Esophagus (tissue), 2 donors: Measurements from ENCODE around the gene PSMB8. TPM values are rescaled to one million over a fixed set of nuclear protein-coding genes. Genes with fewer than 3 reads are reported as not detected.
A peak's percentile ranks its signal among the peaks of the same experiment; 100 is the strongest.

Experiments
- H3K27ac ChIP-seq, 2 donors: one replicate each; pipeline ENCODE4 v1.5.1; 2013; ENCODE audit warnings: low read depth in 2 of 2, mild to moderate bottlenecking in 2 of 2, inconsistent platforms in 1 of 2, low read length in 1 of 2, moderate library complexity in 1 of 2
- H3K27me3 ChIP-seq, 2 donors: one replicate each; pipeline ENCODE4 v1.6.1; 2013; ENCODE audit warnings: low read length in 2 of 2, control low read depth in 1 of 2, mild to moderate bottlenecking in 1 of 2; ENCODE audit not compliant: insufficient read depth in 2 of 2, control insufficient read depth in 1 of 2
- H3K36me3 ChIP-seq, 2 donors: one replicate each; pipeline ENCODE4 v1.6.1; 2013; ENCODE audit warnings: low read length in 1 of 2; ENCODE audit not compliant: control insufficient read depth in 2 of 2, insufficient read depth in 2 of 2
- H3K4me1 ChIP-seq, 2 donors: one replicate each; pipeline ENCODE4 v1.6.1; 2013; ENCODE audit warnings: low read length in 1 of 2; ENCODE audit not compliant: control insufficient read depth in 2 of 2, insufficient read depth in 2 of 2
- H3K4me3 ChIP-seq, 2 donors: one replicate each; pipeline ENCODE4 v1.5.1; 2013; ENCODE audit warnings: low read length in 2 of 2, mild to moderate bottlenecking in 2 of 2, low read depth in 1 of 2, moderate library complexity in 1 of 2
- H3K9me3 ChIP-seq, 2 donors: one replicate each; pipeline ENCODE4 v1.6.1; 2013; ENCODE audit warnings: mild to moderate bottlenecking in 2 of 2, low read depth in 1 of 2, low read length in 1 of 2, moderate library complexity in 1 of 2; ENCODE audit not compliant: control insufficient read depth in 2 of 2, insufficient read depth in 1 of 2
- WGBS, 2 donors: extraction: QIAGEN DNeasy Blood & Tissue Kit; methylation state at CpG; one replicate each; pipeline ENCODE4 v1.1.7; 2013; 5-methylcytosine and 5-hydroxymethylcytosine counted together
- polyA plus RNA-seq, 2 donors: library from polyadenylated mRNA; stranded (reverse); fragments of 200-250 nt; gene quantifications; one replicate each; pipeline ENCODE4 v1.2.3, GENCODE V29; 2013
- donor health status: healthy with polysubstance abuse.
- donor health status: Bipolar disorder and iron deficiency.

The PSMB8 gene
- polyA plus RNA-seq, 2 donors = 63.1 to 66.9 TPM

- Histone ChIP-seq H3K27ac (no peak overlapping the region), H3K27me3 (no peaks in the 10 kb centered on the region), H3K4me1 (peaks cover 2 to 12% of the 10 kb centered on the region in 2 donors), H3K4me3 (no peak overlapping the region), H3K36me3 (peaks cover 4 to 14% of the 10 kb centered on the region in 2 donors), H3K9me3 (no peaks in the 10 kb centered on the region)
- WGBS, 2 donors = 80 to 82% methylated on average over 9 of the region's 9 CpGs
These were observed 3.1 kb downstream of the PSMB8 start for GRCh38 chr6:32840604-32841246.

- no peak overlapping the region for H3K4me3 ChIP-seq
- H3K27me3 ChIP-seq = no peaks in the 10 kb centered on the region
- H3K4me1 ChIP-seq = peaks cover 2 to 12% of the 10 kb centered on the region in 2 donors
- 86 to 87% methylated on average over 15 of the region's 15 CpGs for WGBS, 2 donors
- no peak overlapping the region for H3K27ac ChIP-seq
- peaks cover 0 to 20% of the 10 kb centered on the region in 2 donors for H3K36me3 ChIP-seq
- no peaks in the 10 kb centered on the region for H3K9me3 ChIP-seq
These were observed 4.5 kb downstream of the PSMB8 start for GRCh38 chr6:32839356-32839755.

- H3K27ac ChIP-seq = peak within 1 kb of the TSS; percentile 96 to 99
- H3K36me3 ChIP-seq = peaks cover 0 to 20% of the 10 kb centered on the region in 2 donors
- H3K4me3 ChIP-seq = peak within 1 kb of the TSS; percentile 79 to 81
- H3K9me3 ChIP-seq = no peaks in the 10 kb centered on the region
- WGBS, 2 donors = 0% methylated on average over 57 of the region's 57 CpGs
- H3K4me1 ChIP-seq = peaks cover 2 to 12% of the 10 kb centered on the region in 2 donors
- no peaks in the 10 kb centered on the region for H3K27me3 ChIP-seq
These were observed 5.5 kb downstream of the PSMB8 start, which contains the start of gene TAP2 for GRCh38 chr6:32838114-32838958. TSS of gene TAP2 (minus strand) at chr6:32838739. CDS start at chr6:32838233, 506 bp downstream.

GRCh38 chr6:32837651-32838113, 6.2 kb downstream of the PSMB8 start:
- 12 to 15% methylated on average over 12 of the region's 12 CpGs for WGBS, 2 donors
- Histone ChIP-seq H3K4me1 (peaks cover 2 to 12% of the 10 kb centered on the region in 2 donors), H3K36me3 (peaks cover 0 to 20% of the 10 kb centered on the region in 2 donors), H3K9me3 (no peaks in the 10 kb centered on the region), H3K27ac (peak overlapping the region; percentile 96 to 99), H3K27me3 (no peaks in the 10 kb centered on the region), H3K4me3 (peak overlapping the region; percentile 79 to 81)

- Histone ChIP-seq H3K4me1 (peaks cover 2 to 6% of the 10 kb centered on the region in 2 donors), H3K36me3 (peaks cover 0 to 21% of the 10 kb centered on the region in 2 donors), H3K4me3 (no peak overlapping the region), H3K27ac (no peak overlapping the region), H3K27me3 (no peaks in the 10 kb centered on the region), H3K9me3 (no peaks in the 10 kb centered on the region)
- 82 to 88% methylated on average over 2 of the region's 2 CpGs for WGBS, 2 donors
These were observed 7.0 kb downstream of the PSMB8 start for GRCh38 chr6:32836873-32837272.

- Histone ChIP-seq H3K4me3 (no peak overlapping the region), H3K4me1 (peaks cover 2 to 5% of the 10 kb centered on the region in 2 donors), H3K27ac (no peak overlapping the region), H3K9me3 (no peaks in the 10 kb centered on the region), H3K36me3 (peaks cover 3 to 18% of the 10 kb centered on the region in 2 donors), H3K27me3 (no peaks in the 10 kb centered on the region)
- 95% methylated on average over 16 of the region's 16 CpGs for WGBS, 2 donors
These were observed 8.5 kb downstream of the PSMB8 start for GRCh38 chr6:32835167-32835893.

GRCh38 chr6:32833664-32834063, 10.2 kb downstream of the PSMB8 start:
- Histone ChIP-seq H3K4me3 (no peak overlapping the region), H3K27ac (no peak overlapping the region), H3K4me1 (peaks cover 2 to 5% of the 10 kb centered on the region in 2 donors), H3K27me3 (no peaks in the 10 kb centered on the region), H3K9me3 (no peaks in the 10 kb centered on the region), H3K36me3 (peaks cover 9 to 35% of the 10 kb centered on the region in 2 donors)
- WGBS, 2 donors = 86 to 87% methylated on average over 5 of the region's 5 CpGs

- peaks cover 11 to 37% of the 10 kb centered on the region in 2 donors for H3K36me3 ChIP-seq
- 86% methylated on average over 13 of the region's 13 CpGs for WGBS, 2 donors
- no peaks in the 10 kb centered on the region for H3K9me3 ChIP-seq
- no peak overlapping the region for H3K4me3 ChIP-seq
- H3K27me3 ChIP-seq = no peaks in the 10 kb centered on the region
- H3K27ac ChIP-seq = no peak overlapping the region
- H3K4me1 ChIP-seq = peaks cover 0 to 3% of the 10 kb centered on the region in 2 donors
These were observed 11.3 kb downstream of the PSMB8 start for GRCh38 chr6:32832535-32832934.

- H3K27me3 ChIP-seq = no peaks in the 10 kb centered on the region
- H3K36me3 ChIP-seq = peaks cover 11 to 37% of the 10 kb centered on the region in 2 donors
- WGBS, 2 donors = 64 to 71% methylated on average over 5 of the region's 5 CpGs
These were observed 12.9 kb downstream of the PSMB8 start for GRCh38 chr6:32830936-32831335.

More at GRCh38 chr6:32830936-32831335, 12.9 kb downstream of the PSMB8 start:
- H3K27ac ChIP-seq = no peak overlapping the region
- H3K4me3 ChIP-seq = no peak overlapping the region
- H3K4me1 ChIP-seq = no peaks in the 10 kb centered on the region
- H3K9me3 ChIP-seq = no peaks in the 10 kb centered on the region
